ENCODE measurements around the gene RNU5D-1.

The RNU5D-1 gene

GRCh38 chr1:44714532-44714931, 16.4 kb downstream of the RNU5D-1 start:
- no peak overlapping the region for H3K27ac ChIP-seq (ENCODE audit: extremely low read depth, low read depth, low read length)
- no peak overlapping the region for H3K4me3 ChIP-seq (ENCODE audit: low read depth, low read length)
- ChIA-PET CTCF (interaction anchor here (0.6 to 9.1 kb wide), 11 partner anchors 8 to 1483 kb away, joined by 3 to 87 read pairs (median 3); partner anchors contain the start of gene RNU5D-1), POLR2A (no interaction called here)
- H3K36me3 ChIP-seq (ENCODE audit: control insufficient read depth in 2 of 2, insufficient read depth in 1 of 2, low read length in 2 of 2) = no peaks in the 10 kb centered on the region
- no peak for TF ChIP-seq ZNF133 (tag by site-specific recombination; IDR thresholded peaks at IDR 0.05)
- peak; percentile 30; the same call in 1 of the 2 replicates for TF ChIP-seq ZNF335 (tag by site-specific recombination; conservative IDR thresholded peaks at IDR 0.05)
- TF ChIP-seq TCF7L2 (IDR thresholded peaks at IDR 0.05; ENCODE audit: borderline replicate concordance, low read depth, low read length) = no peak
- TF ChIP-seq PRDM10 (tag by site-specific recombination; IDR thresholded peaks at IDR 0.05) = no peak
- H3K4me1 ChIP-seq (ENCODE audit: control insufficient read depth, insufficient read depth, low read length) = no peaks in the 10 kb centered on the region
- no peaks in the 10 kb centered on the region for H3K9me3 ChIP-seq (ENCODE audit: control insufficient read depth, insufficient read depth, low read depth, low read length)

GRCh38 chr1:44713321-44713781, 17.6 kb downstream of the RNU5D-1 start:
- Histone ChIP-seq H3K4me1 (ENCODE audit: control insufficient read depth, insufficient read depth, low read length) (no peaks in the 10 kb centered on the region), H3K4me3 (ENCODE audit: low read depth, low read length) (no peak overlapping the region), H3K9me3 (ENCODE audit: control insufficient read depth, insufficient read depth, low read depth, low read length) (no peaks in the 10 kb centered on the region), H3K36me3 (ENCODE audit: control insufficient read depth in 2 of 2, insufficient read depth in 1 of 2, low read length in 2 of 2) (no peaks in the 10 kb centered on the region), H3K27ac (ENCODE audit: extremely low read depth, low read depth, low read length) (no peak overlapping the region)
- POLR2A ChIA-PET = interaction anchor here (0.7 to 1.5 kb wide), 5 partner anchors 8 to 80 kb away, joined by 3 to 4 read pairs (median 4); partner anchors contain the start of gene RPS8
- CTCF ChIA-PET = interaction anchor here (0.6 to 1.6 kb wide), 5 partner anchors 15 to 959 kb away, joined by 3 to 8 read pairs (median 3); no protein-coding TSS in a partner anchor
- TF ChIP-seq PBX3 (CRISPR knock-in tag; IDR thresholded peaks at IDR 0.05) (no peak), SP7 (tag by site-specific recombination; IDR thresholded peaks at IDR 0.05) (0 out of 2 replicates have a peak, but pooled peaks have one; percentile 20), ZNF449 (tag by site-specific recombination; IDR thresholded peaks at IDR 0.05) (peak; percentile 47; the same call in 1 of the 2 replicates), SCRT2 (tag by site-specific recombination; IDR thresholded peaks at IDR 0.05) (0 out of 2 replicates have a peak, but pooled peaks have one; percentile 14)

- TF ChIP-seq ZFHX2 (tag by site-specific recombination; conservative IDR thresholded peaks at IDR 0.05) (peak; percentile 93), TRIM28 (IDR thresholded peaks at IDR 0.05; ENCODE audit: borderline replicate concordance, low read length) (peak; percentile 72), OSR2 (tag by site-specific recombination; IDR thresholded peaks at IDR 0.05) (no peak), ZNF335 (tag by site-specific recombination; conservative IDR thresholded peaks at IDR 0.05) (peak; percentile 94), ZNF18 (tag by site-specific recombination; IDR thresholded peaks at IDR 0.05) (no peak), ZNF423 (tag by site-specific recombination; IDR thresholded peaks at IDR 0.05) (no peak), ZNF654 (tag by site-specific recombination; IDR thresholded peaks at IDR 0.05; ENCODE audit: low read depth) (peak; percentile 67), ZBTB48 (tag by site-specific recombination; IDR thresholded peaks at IDR 0.05) (peak; percentile 74), EGR2 (tag by site-specific recombination; IDR thresholded peaks at IDR 0.05; ENCODE audit: low read depth) (peak; percentile 90), ZNF398 (tag by site-specific recombination; IDR thresholded peaks at IDR 0.05) (no peak), ZNF202 (tag by site-specific recombination; IDR thresholded peaks at IDR 0.05; ENCODE audit: borderline replicate concordance) (no peak), PRDM1 (tag by site-specific recombination; IDR thresholded peaks at IDR 0.05) (0 out of 2 replicates have a peak, but pooled peaks have one; percentile 29)
- H3K4me1 ChIP-seq (ENCODE audit: control insufficient read depth, insufficient read depth, low read length) = no peaks in the 10 kb centered on the region
- no peak overlapping the region for H3K27ac ChIP-seq (ENCODE audit: extremely low read depth, low read depth, low read length)
- CTCF ChIA-PET = interaction anchor here (0.7 to 1.1 kb wide), 6 partner anchors 9 to 212 kb away, joined by 3 to 7 read pairs (median 4); partner anchors contain the start of gene RNU5D-1
- no peaks in the 10 kb centered on the region for H3K36me3 ChIP-seq (ENCODE audit: control insufficient read depth in 2 of 2, insufficient read depth in 1 of 2, low read length in 2 of 2)
- POLR2A ChIA-PET = no interaction called here
- no peaks in the 10 kb centered on the region for H3K9me3 ChIP-seq (ENCODE audit: control insufficient read depth, insufficient read depth, low read depth, low read length)
- H3K4me3 ChIP-seq (ENCODE audit: low read depth, low read length) = no peak overlapping the region
Observed at GRCh38 chr1:44707959-44708831, 22.8 kb downstream of the RNU5D-1 start.
